HG03045 (cell line): ENCODE data around the gene ERV3-1.
"Not testable (repeated sequence)": the region's sequence is repeated elsewhere in the genome, so short reads cannot be mapped to it uniquely, and the experiment has no call there.

Experiments
- ATAC-seq: cut with Tn5 transposase; IDR thresholded peaks from one replicate; pipeline ENCODE4 v1.9.1; 2021; ENCODE audit warnings: mild to moderate bottlenecking, moderate library complexity; ENCODE audit not compliant: unreplicated experiment

The ERV3-1 gene

GRCh38 chr7:65001291-65001814, 5.1 kb downstream of the ERV3-1 start:
- ATAC-seq = no peak

- ATAC-seq = no peak
These were observed 7.1 kb downstream of the ERV3-1 start for GRCh38 chr7:64999165-65000004.

- no peak for ATAC-seq
These were observed 7.7 kb downstream of the ERV3-1 start for GRCh38 chr7:64998865-64999164.

GRCh38 chr7:64997927-64998391, 8.5 kb downstream of the ERV3-1 start:
- ATAC-seq = no peak

- no peak for ATAC-seq
These were observed 9.2 kb downstream of the ERV3-1 start for GRCh38 chr7:64997164-64997908.

- no peak for ATAC-seq
These were observed 10.2 kb downstream of the ERV3-1 start for GRCh38 chr7:64996305-64996704.

- ATAC-seq = no peak
These were observed 12.6 kb downstream of the ERV3-1 start for GRCh38 chr7:64993901-64994300.

GRCh38 chr7:64992971-64993370, 13.5 kb downstream of the ERV3-1 start:
- no peak for ATAC-seq

- ATAC-seq = no peak
These were observed 15.6 kb downstream of the ERV3-1 start, which contains the start of gene ZNF117 for GRCh38 chr7:64990936-64991335. TSS of gene ZNF117 (minus strand) at chr7:64991036.

- no peak for ATAC-seq
These were observed 16.3 kb downstream of the ERV3-1 start for GRCh38 chr7:64990216-64990615.

GRCh38 chr7:64978497-64979203, 27.8 kb downstream of the ERV3-1 start:
- ATAC-seq = no peak

GRCh38 chr7:64965594-64965993, 40.9 kb downstream of the ERV3-1 start:
- no peak for ATAC-seq

GRCh38 chr7:64959072-64959747, 47.3 kb downstream of the ERV3-1 start:
- no peak for ATAC-seq

GRCh38 chr7:64951250-64951848, 55.1 kb downstream of the ERV3-1 start:
- no peak for ATAC-seq

GRCh38 chr7:64950673-64951072, 55.8 kb downstream of the ERV3-1 start:
- ATAC-seq = not testable (repeated sequence)

GRCh38 chr7:64948774-64949173, 57.7 kb downstream of the ERV3-1 start:
- ATAC-seq = not testable (repeated sequence)

GRCh38 chr7:64947252-64948000, 59.1 kb downstream of the ERV3-1 start:
- ATAC-seq = no peak

GRCh38 chr7:64946772-64947171, 59.7 kb downstream of the ERV3-1 start:
- ATAC-seq = no peak

GRCh38 chr7:64945503-64946175, 60.8 kb downstream of the ERV3-1 start:
- ATAC-seq = no peak
